Spleen (tissue), 11 donors: ENCODE measurements around the gene BATF. TPM values are rescaled to one million over a fixed set of nuclear protein-coding genes. Genes with fewer than 3 reads are reported as not detected.

Experiments
- DNase-seq: peaks from one replicate; pipeline ENCODE4 v3.0.0-alpha.2; 2020
- H3K27ac ChIP-seq, 8 donors: fragments of 200-600 bp; sonication (generic) in 7 of 8; 1 replicate in 4 of 8; 2 replicates in 4 of 8; pipeline versions ENCODE4 v1.5.0 to v1.8.0; 2016 to 2021; ENCODE audit warnings: inconsistent platforms in 4 of 8, mild to moderate bottlenecking in 4 of 8, moderate library complexity in 1 of 8
- H3K27me3 ChIP-seq, 7 donors: fragments of 200-600 bp; sonication (generic) in 6 of 7; replicated peaks in 1 of 7; 1 replicate in 4 of 7; 2 replicates in 3 of 7; pipeline versions ENCODE4 v1.5.0 to v1.8.0; 2016 to 2021; ENCODE audit warnings: inconsistent platforms in 3 of 7, mild to moderate bottlenecking in 1 of 7
- H3K36me3 ChIP-seq, 6 donors: fragments of 200-600 bp; sonication (generic) in 5 of 6; 1 replicate in 4 of 6; 2 replicates in 2 of 6; pipeline versions ENCODE4 v1.5.0 to v1.8.0; 2016 to 2021; ENCODE audit warnings: inconsistent platforms in 2 of 6
- H3K4me1 ChIP-seq, 6 donors: fragments of 200-600 bp; sonication (generic) in 5 of 6; 1 replicate in 3 of 6; 2 replicates in 3 of 6; pipeline versions ENCODE4 v1.5.0 to v1.8.0; 2016 to 2021; ENCODE audit warnings: inconsistent platforms in 3 of 6
- H3K4me3 ChIP-seq, 8 donors: fragments of 200-600 bp; sonication (generic) in 7 of 8; 1 replicate in 4 of 8; 2 replicates in 4 of 8; pipeline versions ENCODE4 v1.5.0 to v1.8.0; 2016 to 2021; ENCODE audit warnings: inconsistent platforms in 4 of 8, mild to moderate bottlenecking in 4 of 8, moderate library complexity in 2 of 8
- H3K9me3 ChIP-seq, 8 donors: fragments of 200-600 bp; sonication (generic) in 7 of 8; 1 replicate in 4 of 8; 2 replicates in 4 of 8; pipeline versions ENCODE4 v1.5.0 to v1.8.0; 2016 to 2021; ENCODE audit warnings: inconsistent platforms in 4 of 8
- CTCF ChIP-seq, 11 experiments: fragments of 200-600 bp in 7 of 11; fragments of 450-650 bp in 4 of 11; sonication (generic) in 4 of 11; IDR thresholded peaks in 8 of 11; conservative IDR thresholded peaks in 3 of 11; 1 replicate in 7 of 11; 2 replicates in 4 of 11; pipeline versions ENCODE4 v1.4.0 to v1.8.0; 2016 to 2021; ENCODE audit warnings: antibody characterized with exemption in 11 of 11, inconsistent platforms in 4 of 11, mild to moderate bottlenecking in 1 of 11
- POLR2A ChIP-seq, 3 donors: fragments of 450-650 bp; IDR thresholded peaks; one replicate each; pipeline ENCODE4 v1.5.1; 2017; ENCODE audit warnings: antibody characterized with exemption in 3 of 3, mild to moderate bottlenecking in 1 of 3
- POLR2AphosphoS5 ChIP-seq, 3 donors: sonication (generic); formaldehyde crosslinking; IDR thresholded peaks; one replicate each; pipeline ENCODE4 v1.5.1; 2017; ENCODE audit warnings: antibody characterized with exemption in 3 of 3
- WGBS, 5 donors: extraction: QIAGEN DNeasy Blood & Tissue Kit in 3 of 5; methylation state at CpG; one replicate each; pipeline versions ENCODE4 v1.1.5 to v1.1.7; 2013 to 2018; 5-methylcytosine and 5-hydroxymethylcytosine counted together
- intact Hi-C: fragments of 100-400 bp; cut with DNase I; formaldehyde crosslinking; loops from one replicate; pipeline ENCODE4 v1.15.0; 2023; ENCODE audit warnings: low total_unique reads
- polyA plus RNA-seq, 3 donors: library from polyadenylated mRNA; stranded (reverse); fragments of 200-250 nt; gene quantifications; one replicate each; pipeline ENCODE4 v1.2.1, GENCODE V29; 2013
- total RNA-seq, 7 donors: library from RNA; depleted of rRNA in 3 of 7; stranded (reverse); fragments of >200 nt in 3 of 7; fragmentation: NEBNext Ultra II Directional in 4 of 7; extraction: Animal tissue kit (Norgen Biotek cat#: 25700) in 4 of 7; gene quantifications; one replicate each; pipeline versions ENCODE4 v1.1.0 to v1.2.1, GENCODE V29; 2016 to 2021
- donor health status: healthy with polysubstance abuse.
- donor health status: DM: no; HTN: no; CAD: no; lungs with moderate emphysema.
- donor health status: DM: no; HTN: no; CAD: no.
- donor health status: Bipolar disorder and iron deficiency.
- donor health status: healthy.
- donor health status: DM: no; HTN: no; CAD: no.
- donor health status: DM: yes; HTN: yes; CAD: no.

Gene BATF
- total and polyA plus RNA-seq, 10 donors = 14.4 to 67.9 (median 41.8) TPM

- H3K27ac ChIP-seq = no peak overlapping the region
- no peak for DNase-seq
- intact Hi-C loops = no loop called here
- peaks cover 0 to 12% (median 0%) of the 10 kb centered on the region in 6 donors for H3K36me3 ChIP-seq
- H3K4me1 ChIP-seq = peaks cover 0 to 16% (median 0%) of the 10 kb centered on the region in 6 donors
- H3K9me3 ChIP-seq = no peaks in the 10 kb centered on the region
- H3K4me3 ChIP-seq = no peak overlapping the region
- no peak for TF ChIP-seq POLR2A (IDR thresholded peaks at IDR 0.05)
- no peak for TF ChIP-seq CTCF (IDR thresholded peaks at IDR 0.05 in 8 of 11, conservative IDR thresholded peaks at IDR 0.05 in 3 of 11)
- TF ChIP-seq POLR2AphosphoS5 (IDR thresholded peaks at IDR 0.05) = no peak
- no peaks in the 10 kb centered on the region for H3K27me3 ChIP-seq
- 90 to 100% (median 98%) methylated on average over 3 of the region's 3 CpGs for WGBS, 5 donors
Observed at GRCh38 chr14:75595226-75595625, 73.0 kb downstream of the BATF start.

Other genes with a start within 250 kb of the BATF start
- gene FOS, start 243.6 kb upstream of the BATF start, total RNA-seq = 100 to 1,000 TPM in 5 of 7 donors, 10 to 100 TPM in 2; 46.0 to 414 (median 192) TPM
- gene FOS, start 243.6 kb upstream of the BATF start, polyA plus RNA-seq = 10 to 100 TPM; 18.8 to 32.9 (median 20.2) TPM
- 100 to 1,000 TPM in 4 of 7 donors, 10 to 100 TPM in 3; 52.6 to 144 (median 123) TPM for gene JDP2, start 94.4 kb upstream of the BATF start, total RNA-seq
- 10 to 100 TPM; 18.2 to 89.1 (median 32.2) TPM for gene JDP2, start 94.4 kb upstream of the BATF start, polyA plus RNA-seq
- 10 to 100 TPM; 20.5 to 47.9 (median 35.5) TPM for gene FLVCR2, start 56.2 kb downstream of the BATF start, total RNA-seq
- 1 to 10 TPM; 4.8 to 5.5 (median 5.0) TPM for gene FLVCR2, start 56.2 kb downstream of the BATF start, polyA plus RNA-seq
- 1 to 10 TPM; 6.1 to 8.6 (median 7.1) TPM for gene ERG28, start 138.4 kb downstream of the BATF start, total RNA-seq
- 10 to 100 TPM in 1 of 3 donors, 1 to 10 TPM in 2; 8.7 to 11.1 (median 9.4) TPM for gene ERG28, start 138.4 kb downstream of the BATF start, polyA plus RNA-seq
- 10 to 100 TPM; 23.5 to 44.1 (median 36.2) TPM for gene TTLL5, start 138.8 kb downstream of the BATF start, total RNA-seq
- gene TTLL5, start 138.8 kb downstream of the BATF start, polyA plus RNA-seq = 1 to 10 TPM; 4.5 to 7.1 (median 5.8) TPM